GM12874 (cell line): ENCODE data around the gene DDA1.

Experiments
- CTCF ChIP-seq: IDR thresholded peaks from 2 replicates; pipeline ENCODE4 v1.5.1; 2011; ENCODE audit warnings: low read depth, mild to moderate bottlenecking, control low read depth, low read length, moderate library complexity; ENCODE audit not compliant: insufficient read depth

Gene DDA1

GRCh38 chr19:17351815-17352435, 42.6 kb downstream of the DDA1 start:
- no peak for TF ChIP-seq CTCF

GRCh38 chr19:17352608-17353280, 43.4 kb downstream of the DDA1 start:
- TF ChIP-seq CTCF: no peak

GRCh38 chr19:17353386-17353785, 44.0 kb downstream of the DDA1 start:
- no peak for TF ChIP-seq CTCF

- TF ChIP-seq CTCF: no peak
Observed at GRCh38 chr19:17357078-17357666, 47.8 kb downstream of the DDA1 start.

GRCh38 chr19:17357724-17358123, 48.4 kb downstream of the DDA1 start:
- no peak for TF ChIP-seq CTCF

- no peak for TF ChIP-seq CTCF
Observed at GRCh38 chr19:17358395-17358794, 49.0 kb downstream of the DDA1 start.

GRCh38 chr19:17359905-17360800, 50.8 kb downstream of the DDA1 start:
- no peak for TF ChIP-seq CTCF
